Testis (tissue), 2 donors: ENCODE measurements around the gene CCNE1.

Experiments
- CTCF ChIP-seq, 3 experiments: fragments of 450-650 bp in 2 of 3; fragments of 200-600 bp in 1 of 3; sonication (generic) in 1 of 3; IDR thresholded peaks; one replicate each; pipeline ENCODE4 v1.5.1; 2016 to 2019; ENCODE audit warnings: antibody characterized with exemption in 3 of 3, mild to moderate bottlenecking in 2 of 3, moderate library complexity in 1 of 3
- POLR2A ChIP-seq: fragments of 450-650 bp; IDR thresholded peaks from one replicate; pipeline ENCODE4 v1.6.1; 2017; ENCODE audit warnings: antibody characterized with exemption, mild to moderate bottlenecking, moderate library complexity

GRCh38 chr19:29823581-29824330, 12.0 kb downstream of the CCNE1 start:
- TF ChIP-seq CTCF (IDR thresholded peaks at IDR 0.05), result no peak
- TF ChIP-seq POLR2A, result no peak
